ENCODE measurements around the gene PLK1. TPM values are rescaled to one million over a fixed set of nuclear protein-coding genes. Genes with fewer than 3 reads are reported as not detected.

Gene PLK1
- total and polyA plus RNA-seq, 2 of the 4 experiments (the other 2 are of a cell fraction) = 19.4 to 59.0 TPM

- no peak overlapping the region for H3K56ac ChIP-seq (ENCODE audit: extremely low read depth, insufficient read depth, low read length)
- H3K18ac ChIP-seq (ENCODE audit: low read depth, low read length) = no peak overlapping the region
- H3K4me1 ChIP-seq (ENCODE audit: control insufficient read depth, insufficient read depth, low read length) = peaks cover 3% of the 10 kb centered on the region; the same call in 1 of the 2 replicates
- 91% methylated on average over 14 of the region's 16 CpGs; no CpG with 5 or more reads in 1 of the 2 experiments for WGBS, 2 experiments (ENCODE audit: extremely low coverage in 2 of 2, insufficient read length in 1 of 2)
- no peaks in the 10 kb centered on the region for H3K27me3 ChIP-seq (ENCODE audit: control insufficient read depth, insufficient read depth, low read length)
- H2BK5ac ChIP-seq (ENCODE audit: low read depth, low read length, poor library complexity, severe bottlenecking) = no peak overlapping the region
- no peak overlapping the region for H3K4me2 ChIP-seq (ENCODE audit: low read depth, low read length)
- no peak overlapping the region for H2BK120ac ChIP-seq (ENCODE audit: low read depth, low read length)
- BruUV-seq (replicated peaks) = no TSS peak
- H2AFZ ChIP-seq (replicated peaks; ENCODE audit: low read length, poor library complexity) = no peak overlapping the region
- H3K79me1 ChIP-seq (ENCODE audit: low read depth in 1 of 2, low read length in 2 of 2) = peaks cover 30 to 44% of the 10 kb centered on the region in 2 experiments
- dilution Hi-C loops (cut with HindIII; ENCODE audit: low sequenced_read_pairs, unreplicated experiment) (no loop called here), intact Hi-C loops (cut with micrococcal nuclease) (no loop called here), in situ Hi-C loops (cut with MboI; ENCODE audit: low sequenced_read_pairs) (loop anchor here (25.0 kb wide), 1 partner anchor 825 kb away; no protein-coding TSS in a partner anchor)
- no peak overlapping the region for H2BK15ac ChIP-seq (ENCODE audit: low read depth, low read length)
- no peak for TF ChIP-seq RFX5 (IDR thresholded peaks at IDR 0.05; ENCODE audit: low read depth, low read length)
- TF ChIP-seq MAZ (IDR thresholded peaks at IDR 0.05; ENCODE audit: borderline replicate concordance, low read depth, low read length) = no peak
- TF ChIP-seq CEBPB (IDR thresholded peaks at IDR 0.05; ENCODE audit: low read depth, low read length) = no peak
- TF ChIP-seq MXI1 (IDR thresholded peaks at IDR 0.05; ENCODE audit: borderline replicate concordance, low read depth, low read length) = no peak
- TF ChIP-seq FOS (IDR thresholded peaks at IDR 0.05; ENCODE audit: low read depth, low read length) = no peak
- no peak for TF ChIP-seq ELK1 (IDR thresholded peaks at IDR 0.05; ENCODE audit: borderline replicate concordance, low read depth, low read length)
- TF ChIP-seq POLR2A (IDR thresholded peaks at IDR 0.05; ENCODE audit: low read depth, low read length) = no peak
- TF ChIP-seq BHLHE40 (IDR thresholded peaks at IDR 0.05; ENCODE audit: low read depth, low read length) = no peak
- no peak for TF ChIP-seq RAD21 (IDR thresholded peaks at IDR 0.05; ENCODE audit: low read length)
- TF ChIP-seq RCOR1 (IDR thresholded peaks at IDR 0.05; ENCODE audit: insufficient replicate concordance, low read length) = no peak
- no peak for TF ChIP-seq USF2 (IDR thresholded peaks at IDR 0.05; ENCODE audit: low read depth, low read length)
- no peak for TF ChIP-seq MAFK (IDR thresholded peaks at IDR 0.05; ENCODE audit: low read depth, low read length)
- ATAC-seq (ENCODE audit: low read depth) (no peak), DNase-seq (no peak)
- CTCF ChIA-PET = no interaction called here
- H4K91ac ChIP-seq (ENCODE audit: insufficient read depth, low read depth, low read length) = no peak overlapping the region
- no peak overlapping the region for H3K4me3 ChIP-seq (ENCODE audit: insufficient read depth, low read depth, low read length)
- H2BK20ac ChIP-seq (ENCODE audit: low read depth, low read length) = no peak overlapping the region
- no peak overlapping the region for H4K5ac ChIP-seq (ENCODE audit: low read depth, low read length)
- no peak overlapping the region for H3K27ac ChIP-seq (ENCODE audit: insufficient read depth, low read length)
- no peak overlapping the region for H2AK5ac ChIP-seq (ENCODE audit: low read depth, low read length)
- H3K14ac ChIP-seq (replicated peaks; ENCODE audit: low read depth, low read length) = no peak overlapping the region
- peaks cover 57% of the 10 kb centered on the region for H3K36me3 ChIP-seq (ENCODE audit: control insufficient read depth, insufficient read depth, low read length)
- H4K20me1 ChIP-seq (ENCODE audit: insufficient read depth, low read length) = 0 out of 2 replicates have a peak, but pooled peaks cover 6% of the 10 kb centered on the region
- POLR2A ChIA-PET (ENCODE audit: unreplicated experiment) = no interaction called here
- H3K9me3 ChIP-seq (ENCODE audit: control insufficient read depth, insufficient read depth, low read length) = no peaks in the 10 kb centered on the region
- H2AK9ac ChIP-seq (replicated peaks; ENCODE audit: low read depth, low read length, poor library complexity) = no peak overlapping the region
- no peak overlapping the region for H3K23ac ChIP-seq (ENCODE audit: low read depth, low read length)
- H3K9me1 ChIP-seq (ENCODE audit: insufficient read depth, low read length) = peaks cover 4% of the 10 kb centered on the region; the same call in 1 of the 2 replicates
- no peak overlapping the region for H3K4ac ChIP-seq (ENCODE audit: low read depth, low read length)
- H3K9ac ChIP-seq (ENCODE audit: low read depth, low read length) = no peak overlapping the region
- H4K8ac ChIP-seq (ENCODE audit: low read depth in 2 of 2, low read length in 2 of 2) = no peak overlapping the region
These were observed 8.5 kb downstream of the PLK1 start for GRCh38 chr16:23687034-23687808.

Data from IMR-90 (cell line).